Subcutaneous abdominal adipose tissue (tissue), 5 donors: Measurements from ENCODE around the gene NAA40.
A peak's percentile ranks its signal among the peaks of the same experiment; 100 is the strongest.

Experiments
- H3K27ac ChIP-seq: one replicate; pipeline ENCODE4 v1.7.0; 2013; ENCODE audit warnings: low read depth, mild to moderate bottlenecking, inconsistent platforms, low read length, moderate library complexity
- H3K27me3 ChIP-seq, 5 donors: one replicate each; pipeline ENCODE4 v1.7.0; 2013; ENCODE audit warnings: low read length in 5 of 5, inconsistent platforms in 1 of 5; ENCODE audit not compliant: control insufficient read depth in 5 of 5, insufficient read depth in 4 of 5
- H3K36me3 ChIP-seq, 5 donors: one replicate each; pipeline ENCODE4 v1.7.0; 2013; ENCODE audit warnings: low read length in 5 of 5; ENCODE audit not compliant: control insufficient read depth in 5 of 5, insufficient read depth in 5 of 5
- H3K4me1 ChIP-seq, 5 donors: one replicate each; pipeline ENCODE4 v1.7.0; 2013; ENCODE audit warnings: low read length in 5 of 5, mild to moderate bottlenecking in 3 of 5, moderate library complexity in 1 of 5; ENCODE audit not compliant: control insufficient read depth in 5 of 5, insufficient read depth in 5 of 5
- H3K4me3 ChIP-seq, 5 donors: one replicate each; pipeline ENCODE4 v1.7.0; 2013; ENCODE audit warnings: low read length in 5 of 5, low read depth in 1 of 5
- H3K9ac ChIP-seq, 5 donors: one replicate each; pipeline ENCODE4 v1.7.0; 2013; ENCODE audit warnings: low read length in 5 of 5, mild to moderate bottlenecking in 4 of 5, moderate library complexity in 3 of 5
- H3K9me3 ChIP-seq, 5 donors: one replicate each; pipeline ENCODE4 v1.7.0; 2013; ENCODE audit warnings: low read length in 5 of 5; ENCODE audit not compliant: control insufficient read depth in 5 of 5
- donor health status: healthy.
- donor health status: healthy.
- donor health status: healthy.
- donor health status: healthy.
- donor health status: healthy.

NAA40 gene

GRCh38 chr11:63904743-63905142 is 34.1 kb upstream of the NAA40 start:
- peaks cover 0 to 91% (median 82%) of the 10 kb centered on the region in 5 donors for H3K36me3 ChIP-seq
- H3K4me1 ChIP-seq: peaks cover 0 to 13% (median 10%) of the 10 kb centered on the region in 5 donors
- H3K9ac ChIP-seq: no peak overlapping the region
- no peaks in the 10 kb centered on the region for H3K27me3 ChIP-seq
- no peak overlapping the region for H3K4me3 ChIP-seq
- no peaks in the 10 kb centered on the region for H3K9me3 ChIP-seq
- H3K27ac ChIP-seq: no peak overlapping the region

DNA sequence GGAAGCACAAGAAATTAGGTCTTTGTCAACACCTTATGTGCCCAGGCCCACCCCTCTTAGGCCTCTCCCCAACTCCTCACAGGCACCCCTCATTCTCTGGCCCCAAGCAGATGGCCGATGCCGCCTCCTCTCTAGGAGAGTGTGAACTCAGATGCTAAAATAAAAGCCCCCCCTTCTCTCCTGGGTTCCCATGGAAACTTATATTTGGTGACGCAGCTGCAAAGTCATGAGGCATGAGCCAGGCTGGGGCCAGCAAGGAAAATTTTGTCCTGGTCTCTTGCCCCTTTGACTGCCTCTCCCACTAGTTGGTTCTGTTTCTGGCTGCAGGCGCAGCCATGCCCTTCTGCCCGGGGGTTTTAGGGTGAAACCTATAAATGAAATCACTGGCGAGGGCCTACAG is 33.6 kb upstream of the NAA40 start:
- Histone ChIP-seq H3K4me1 (peaks cover 0 to 13% (median 10%) of the 10 kb centered on the region in 5 donors), H3K9me3 (no peaks in the 10 kb centered on the region), H3K27ac (no peak overlapping the region), H3K4me3 (no peak overlapping the region), H3K9ac (no peak overlapping the region), H3K36me3 (peaks cover 0 to 91% (median 77%) of the 10 kb centered on the region in 5 donors), H3K27me3 (no peaks in the 10 kb centered on the region)

DNA sequence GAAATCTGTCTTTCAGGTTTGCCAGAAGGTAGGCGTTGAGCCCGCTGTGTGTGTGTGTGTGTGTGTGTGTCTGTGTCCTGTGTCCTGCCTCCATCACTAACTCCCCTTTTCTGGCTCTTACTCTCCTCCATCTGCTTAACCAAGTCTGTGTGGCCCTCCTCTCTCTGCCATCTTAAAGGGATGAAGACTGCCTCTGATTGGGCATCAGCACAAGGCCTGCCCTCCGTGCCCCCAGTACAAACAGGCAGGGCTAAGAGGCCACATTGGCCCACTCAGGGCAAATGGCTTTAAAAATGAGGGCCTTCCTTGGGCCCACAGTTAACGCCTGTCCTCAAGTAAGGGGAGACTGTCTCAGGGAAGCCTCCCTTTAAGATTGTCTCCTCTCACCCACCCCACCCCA is 32.7 kb upstream of the NAA40 start:
- no peak overlapping the region for H3K27ac ChIP-seq
- H3K27me3 ChIP-seq: no peaks in the 10 kb centered on the region

DNA sequence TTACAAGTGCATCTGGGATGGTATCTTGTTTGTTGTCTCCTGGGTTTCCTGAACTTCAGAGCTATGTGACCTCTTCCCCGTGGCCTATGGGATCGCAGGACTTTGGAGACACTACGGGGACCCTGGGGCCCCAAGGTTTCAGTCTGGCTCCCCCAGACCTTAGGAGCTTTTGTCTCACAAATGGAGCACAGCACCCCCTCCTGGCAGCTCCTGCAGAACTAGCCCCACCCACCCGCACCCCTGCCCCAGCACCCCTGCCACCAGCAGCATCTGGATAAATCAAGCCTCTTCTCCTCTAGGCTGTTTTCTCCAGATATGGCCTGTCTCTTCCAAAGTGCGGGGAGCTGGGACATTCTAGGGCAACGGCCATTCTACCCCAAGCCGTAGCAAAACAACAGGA is 32.2 kb upstream of the NAA40 start:
- no peak overlapping the region for H3K9ac ChIP-seq
- H3K4me3 ChIP-seq: no peak overlapping the region
- H3K4me1 ChIP-seq: peaks cover 0 to 21% (median 10%) of the 10 kb centered on the region in 5 donors
- no peaks in the 10 kb centered on the region for H3K27me3 ChIP-seq
- no peak overlapping the region for H3K27ac ChIP-seq
- H3K9me3 ChIP-seq: no peaks in the 10 kb centered on the region
- H3K36me3 ChIP-seq: peaks cover 0 to 80% (median 63%) of the 10 kb centered on the region in 5 donors

More for the DNA sequence above, 32.7 kb upstream of the NAA40 start:
- peaks cover 0 to 17% (median 10%) of the 10 kb centered on the region in 5 donors for H3K4me1 ChIP-seq
- H3K9ac ChIP-seq: no peak overlapping the region
- peaks cover 0 to 83% (median 68%) of the 10 kb centered on the region in 5 donors for H3K36me3 ChIP-seq
- no peaks in the 10 kb centered on the region for H3K9me3 ChIP-seq
- H3K4me3 ChIP-seq: no peak overlapping the region

GRCh38 chr11:63907063-63907462 is 31.7 kb upstream of the NAA40 start:
- H3K36me3 ChIP-seq: peaks cover 0 to 75% (median 58%) of the 10 kb centered on the region in 5 donors
- H3K4me1 ChIP-seq: peaks cover 0 to 21% (median 10%) of the 10 kb centered on the region in 5 donors
- no peaks in the 10 kb centered on the region for H3K9me3 ChIP-seq
- H3K9ac ChIP-seq: no peak overlapping the region
- no peaks in the 10 kb centered on the region for H3K27me3 ChIP-seq
- no peak overlapping the region for H3K27ac ChIP-seq
- no peak overlapping the region for H3K4me3 ChIP-seq

- Histone ChIP-seq H3K9me3 (no peaks in the 10 kb centered on the region), H3K27me3 (no peaks in the 10 kb centered on the region), H3K9ac (peak overlapping the region in 1 of 5 donors; percentile 36), H3K4me1 (peaks cover 0 to 21% (median 10%) of the 10 kb centered on the region in 5 donors), H3K36me3 (peaks cover 0 to 66% (median 49%) of the 10 kb centered on the region in 5 donors), H3K4me3 (no peak overlapping the region), H3K27ac (no peak overlapping the region)
Measured at GRCh38 chr11:63907808-63908530, 30.8 kb upstream of the NAA40 start.

DNA sequence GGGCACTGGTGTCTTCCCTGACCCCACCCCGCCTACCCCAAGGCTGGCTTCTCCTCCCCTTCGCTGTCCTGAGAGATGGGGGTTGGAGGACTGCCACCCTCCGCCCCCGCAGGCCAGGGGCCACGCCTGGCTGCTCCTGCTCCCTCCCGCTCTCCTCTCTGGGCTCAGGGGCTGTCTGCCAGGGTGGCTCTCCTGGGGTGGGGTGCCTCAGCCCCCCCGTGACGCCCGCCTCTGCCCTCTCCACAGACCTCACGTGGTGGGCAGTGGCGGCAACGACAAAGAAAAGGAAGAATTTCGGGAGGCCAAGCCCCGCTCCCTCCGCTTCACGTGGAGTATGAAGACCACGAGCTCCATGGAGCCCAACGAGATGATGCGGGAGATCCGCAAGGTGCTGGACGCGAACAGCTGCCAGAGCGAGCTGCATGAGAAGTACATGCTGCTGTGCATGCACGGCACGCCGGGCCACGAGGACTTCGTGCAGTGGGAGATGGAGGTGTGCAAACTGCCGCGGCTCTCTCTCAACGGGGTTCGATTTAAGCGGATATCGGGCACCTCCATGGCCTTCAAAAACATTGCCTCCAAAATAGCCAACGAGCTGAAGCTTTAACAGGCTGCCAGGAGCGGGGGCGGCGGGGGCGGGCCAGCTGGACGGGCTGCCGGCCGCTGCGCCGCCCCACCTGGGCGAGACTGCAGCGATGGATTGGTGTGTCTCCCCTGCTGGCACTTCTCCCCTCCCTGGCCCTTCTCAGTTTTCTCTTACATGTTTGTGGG is 30.0 kb upstream of the NAA40 start:
- H3K4me1 ChIP-seq: peaks cover 0 to 21% (median 10%) of the 10 kb centered on the region in 5 donors
- H3K4me3 ChIP-seq: no peak overlapping the region
- no peaks in the 10 kb centered on the region for H3K27me3 ChIP-seq
- H3K9me3 ChIP-seq: no peaks in the 10 kb centered on the region
- H3K27ac ChIP-seq: no peak overlapping the region
- peaks cover 0 to 57% (median 41%) of the 10 kb centered on the region in 5 donors for H3K36me3 ChIP-seq
- H3K9ac ChIP-seq: peak overlapping the region in 1 of 5 donors; percentile 36

DNA sequence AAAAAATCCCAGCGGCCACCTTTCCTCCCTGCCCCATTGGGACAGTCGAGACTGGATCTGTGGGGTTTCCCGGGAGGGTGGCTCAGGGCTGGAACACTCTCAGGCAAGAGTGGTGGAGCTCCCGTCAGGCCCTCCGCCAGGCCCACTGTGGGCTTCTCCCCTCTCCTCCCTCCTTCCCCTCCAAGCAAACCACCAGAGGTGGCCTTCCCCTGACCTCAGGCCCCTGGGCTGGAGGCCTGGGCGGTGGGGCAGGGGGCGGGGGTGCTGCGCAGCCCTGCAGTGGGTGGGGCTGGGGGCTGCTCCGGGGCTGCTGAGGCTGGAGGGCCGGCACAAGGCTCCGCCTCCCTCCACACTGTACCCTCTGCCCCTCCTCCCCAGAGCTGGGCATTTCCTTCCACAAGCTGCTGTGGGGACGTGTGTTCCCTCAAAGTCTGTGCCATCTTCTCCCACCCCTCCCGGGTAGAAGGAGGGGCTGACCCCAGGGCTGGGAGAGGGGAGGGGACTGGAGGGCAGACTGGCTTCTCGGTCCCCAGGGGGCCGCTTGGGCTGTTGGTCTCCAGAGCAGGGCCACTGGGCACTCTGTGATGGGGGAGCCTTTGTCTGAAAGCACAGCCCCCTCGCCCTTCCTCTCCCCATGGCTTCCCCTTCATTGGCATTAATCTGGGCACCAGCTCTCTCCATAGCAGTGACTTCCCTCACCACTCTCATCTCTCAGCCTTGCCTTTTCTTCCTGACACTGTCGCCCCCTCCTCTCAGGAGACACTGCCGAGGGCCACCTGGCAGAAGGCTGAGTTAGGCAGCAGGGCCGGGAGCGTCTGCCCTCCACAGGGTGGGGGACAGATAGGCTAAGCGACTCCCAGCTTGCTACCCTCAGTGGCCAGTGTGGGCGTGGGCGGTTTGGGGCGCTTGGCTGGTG is 29.0 kb upstream of the NAA40 start:
- Histone ChIP-seq H3K4me3 (no peak overlapping the region), H3K27ac (no peak overlapping the region), H3K9me3 (no peaks in the 10 kb centered on the region), H3K9ac (no peak overlapping the region), H3K36me3 (peaks cover 0 to 47% (median 31%) of the 10 kb centered on the region in 5 donors), H3K4me1 (peaks cover 0 to 21% (median 10%) of the 10 kb centered on the region in 5 donors), H3K27me3 (no peaks in the 10 kb centered on the region)

DNA sequence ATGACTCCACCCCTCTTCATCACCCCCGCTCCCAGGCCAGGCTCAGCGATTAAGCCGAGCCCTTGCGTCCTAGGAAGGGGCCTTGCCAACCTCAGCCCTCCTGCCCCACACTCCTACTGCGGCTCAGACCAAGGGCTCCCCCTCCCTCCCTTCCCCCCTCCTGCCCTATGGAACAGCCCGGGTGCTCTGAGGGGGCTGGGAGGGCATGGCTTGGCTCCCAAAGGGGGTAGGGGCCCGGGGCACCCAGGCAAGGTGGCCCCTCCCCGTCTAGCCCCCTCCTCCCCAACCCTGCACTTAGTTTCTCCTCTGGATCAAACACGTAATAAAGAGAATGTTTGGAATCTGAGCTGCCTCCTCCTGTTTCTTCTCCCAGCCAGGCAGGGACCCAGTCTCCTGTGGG is 28.1 kb upstream of the NAA40 start:
- peaks cover 0 to 39% (median 22%) of the 10 kb centered on the region in 5 donors for H3K36me3 ChIP-seq
- H3K27ac ChIP-seq: no peak overlapping the region
- no peaks in the 10 kb centered on the region for H3K9me3 ChIP-seq
- H3K4me1 ChIP-seq: peaks cover 0 to 22% (median 13%) of the 10 kb centered on the region in 5 donors
- H3K9ac ChIP-seq: no peak overlapping the region
- H3K4me3 ChIP-seq: no peak overlapping the region
- no peaks in the 10 kb centered on the region for H3K27me3 ChIP-seq
